NCI-H146 treated with DMSO at 0.1 percent for 48 hours (cell line): ENCODE data around the gene SECISBP2L.
A peak's percentile ranks its signal among the peaks of the same experiment; 100 is the strongest.
"Not testable (repeated sequence)": the region's sequence is repeated elsewhere in the genome, so short reads cannot be mapped to it uniquely, and the experiment has no call there.

Experiments
- DNase-seq: peaks from one replicate; lab custom pipeline; 2025; ENCODE audit not compliant: unreplicated experiment; lab: John Stamatoyannopoulos, UW

SECISBP2L gene

GRCh38 chr15:49046220-49047102 is at the start of gene SECISBP2L:
Gene SECISBP2L (minus strand): TSS chr15:49046446. CDS start chr15:49046299, 147 bp downstream.
- DNase-seq, result peak; percentile 86

- DNase-seq, result no peak
These were observed 48.7 kb upstream of the SECISBP2L start for GRCh38 chr15:49094923-49095322.

- no peak for DNase-seq
These were observed 47.2 kb upstream of the SECISBP2L start for GRCh38 chr15:49093252-49094105.

GRCh38 chr15:49088996-49089395 is 42.8 kb upstream of the SECISBP2L start:
- DNase-seq, result no peak

GRCh38 chr15:49085696-49086459 is 39.6 kb upstream of the SECISBP2L start:
- no peak for DNase-seq

- DNase-seq, result no peak
These were observed 38.0 kb upstream of the SECISBP2L start for GRCh38 chr15:49084285-49084570.

- DNase-seq, result no peak
These were observed 37.4 kb upstream of the SECISBP2L start for GRCh38 chr15:49083401-49084284.

- no peak for DNase-seq
These were observed 36.7 kb upstream of the SECISBP2L start for GRCh38 chr15:49082960-49083359.

GRCh38 chr15:49079340-49080039 is 33.2 kb upstream of the SECISBP2L start:
- DNase-seq, result no peak

GRCh38 chr15:49075881-49076280 is 29.6 kb upstream of the SECISBP2L start:
- no peak for DNase-seq

GRCh38 chr15:49074589-49075287 is 28.5 kb upstream of the SECISBP2L start:
- DNase-seq, result not testable (repeated sequence)

GRCh38 chr15:49066372-49066771 is 20.1 kb upstream of the SECISBP2L start:
- DNase-seq, result no peak

- DNase-seq, result no peak
These were observed 18.6 kb upstream of the SECISBP2L start for GRCh38 chr15:49064884-49065283.

- no peak for DNase-seq
These were observed 18.0 kb upstream of the SECISBP2L start for GRCh38 chr15:49064281-49064653.

- DNase-seq, result no peak
These were observed 17.4 kb upstream of the SECISBP2L start for GRCh38 chr15:49063402-49064280.

GRCh38 chr15:49062900-49063299 is 16.7 kb upstream of the SECISBP2L start:
- no peak for DNase-seq

GRCh38 chr15:49060710-49061495 is 14.7 kb upstream of the SECISBP2L start:
- no peak for DNase-seq
